GM12878 (cell line): ENCODE measurements around the gene RHOG.

Experiments used
- FOXK2 ChIP-seq: fragments of 450-650 bp; IDR thresholded peaks from 2 replicates; pipeline ENCODE4 v1.6.1; 2017; ENCODE audit warnings: mild to moderate bottlenecking, moderate library complexity
- TAF1 ChIP-seq: IDR thresholded peaks from 2 replicates; pipeline ENCODE4 v1.6.1; 2011; ENCODE audit warnings: mild to moderate bottlenecking, low read depth, low read length, borderline replicate concordance
- TF ChIP-seq, protein P1 (sequence below), 3 experiments: IDR thresholded peaks in 2 of 3; conservative IDR thresholded peaks in 1 of 3; 2 replicates each; pipeline ENCODE4 v1.5.1; 2011; ENCODE audit warnings: low read depth in 3 of 3, low read length in 3 of 3, mild to moderate bottlenecking in 3 of 3, control low read depth in 2 of 3, moderate library complexity in 2 of 3, inconsistent platforms in 1 of 3, mixed read lengths in 1 of 3; ENCODE audit not compliant: control insufficient read depth in 2 of 3, insufficient read depth in 1 of 3; ENCODE audit errors: extremely low read depth in 1 of 3

DNA sequence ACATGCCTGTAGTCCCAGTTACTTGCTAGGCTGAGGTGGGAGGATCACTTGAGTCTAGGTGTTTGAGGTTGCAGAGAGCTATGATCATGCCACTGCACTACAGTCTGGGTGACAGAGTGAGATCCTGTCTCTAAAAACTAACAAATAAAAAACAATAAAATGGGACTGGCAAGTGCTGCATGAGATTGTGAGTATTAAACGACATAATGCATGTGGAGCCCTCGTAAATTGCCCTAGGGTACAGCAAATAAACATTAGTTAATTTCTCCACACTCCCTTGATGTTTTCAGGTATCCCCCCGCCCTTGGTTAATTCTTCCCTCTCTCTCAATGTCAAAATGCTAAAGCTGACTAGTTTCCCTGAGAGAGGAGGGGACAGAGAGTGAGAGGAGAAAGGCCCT lies 4.9 kb upstream of the RHOG start:
- TF ChIP-seq TAF1 (no peak), FOXK2 (no peak)
- TF ChIP-seq, protein P1, sequence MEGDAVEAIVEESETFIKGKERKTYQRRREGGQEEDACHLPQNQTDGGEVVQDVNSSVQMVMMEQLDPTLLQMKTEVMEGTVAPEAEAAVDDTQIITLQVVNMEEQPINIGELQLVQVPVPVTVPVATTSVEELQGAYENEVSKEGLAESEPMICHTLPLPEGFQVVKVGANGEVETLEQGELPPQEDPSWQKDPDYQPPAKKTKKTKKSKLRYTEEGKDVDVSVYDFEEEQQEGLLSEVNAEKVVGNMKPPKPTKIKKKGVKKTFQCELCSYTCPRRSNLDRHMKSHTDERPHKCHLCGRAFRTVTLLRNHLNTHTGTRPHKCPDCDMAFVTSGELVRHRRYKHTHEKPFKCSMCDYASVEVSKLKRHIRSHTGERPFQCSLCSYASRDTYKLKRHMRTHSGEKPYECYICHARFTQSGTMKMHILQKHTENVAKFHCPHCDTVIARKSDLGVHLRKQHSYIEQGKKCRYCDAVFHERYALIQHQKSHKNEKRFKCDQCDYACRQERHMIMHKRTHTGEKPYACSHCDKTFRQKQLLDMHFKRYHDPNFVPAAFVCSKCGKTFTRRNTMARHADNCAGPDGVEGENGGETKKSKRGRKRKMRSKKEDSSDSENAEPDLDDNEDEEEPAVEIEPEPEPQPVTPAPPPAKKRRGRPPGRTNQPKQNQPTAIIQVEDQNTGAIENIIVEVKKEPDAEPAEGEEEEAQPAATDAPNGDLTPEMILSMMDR (IDR thresholded peaks at IDR 0.05 in 2 of 3, conservative IDR thresholded peaks at IDR 0.05 in 1 of 3; ENCODE audit: control insufficient read depth in 2 of 3, extremely low read depth in 1 of 3, insufficient read depth in 1 of 3, low read depth in 3 of 3, low read length in 3 of 3) = no peak
